Activated CD4-positive, alpha-beta T cell treated with anti-CD3 and anti-CD28 coated beads, Interleukin-2, amount 50 U/mL, for 24 hours (primary cell): ENCODE measurements around the gene ANGPTL2.

ENCODE experiments used
- DNase-seq, 2 donors: peaks; one replicate each; pipeline ENCODE4 v3.0.0-alpha.2; 2020; ENCODE audit warnings: low read depth in 1 of 2, low spot score in 1 of 2

The ANGPTL2 gene

GRCh38 chr9:127118597-127119319, 3.7 kb downstream of the ANGPTL2 start:
- no peak for DNase-seq

GRCh38 chr9:127117801-127118200, 4.6 kb downstream of the ANGPTL2 start:
- DNase-seq = no peak

GRCh38 chr9:127116957-127117356, 5.5 kb downstream of the ANGPTL2 start:
- no peak for DNase-seq

GRCh38 chr9:127116088-127116726, 6.2 kb downstream of the ANGPTL2 start:
- DNase-seq = no peak

- no peak for DNase-seq
These were observed 7.8 kb downstream of the ANGPTL2 start for GRCh38 chr9:127114606-127115005.

GRCh38 chr9:127113191-127113972, 9.1 kb downstream of the ANGPTL2 start:
- no peak for DNase-seq

GRCh38 chr9:127112735-127113161, 9.7 kb downstream of the ANGPTL2 start:
- DNase-seq = no peak

GRCh38 chr9:127112056-127112455, 10.4 kb downstream of the ANGPTL2 start:
- DNase-seq = no peak

GRCh38 chr9:127109212-127109711, 13.2 kb downstream of the ANGPTL2 start:
- DNase-seq = no peak

- no peak for DNase-seq
These were observed 14.2 kb downstream of the ANGPTL2 start for GRCh38 chr9:127107929-127108876.

GRCh38 chr9:127107171-127107928, 15.1 kb downstream of the ANGPTL2 start:
- DNase-seq = no peak

- no peak for DNase-seq
These were observed 16.0 kb downstream of the ANGPTL2 start for GRCh38 chr9:127106466-127106855.

GRCh38 chr9:127105805-127106465, 16.5 kb downstream of the ANGPTL2 start:
- DNase-seq = no peak

GRCh38 chr9:127104581-127105311, 17.7 kb downstream of the ANGPTL2 start:
- DNase-seq = no peak

GRCh38 chr9:127102788-127103187, 19.6 kb downstream of the ANGPTL2 start:
- DNase-seq = no peak

GRCh38 chr9:127102176-127102575, 20.3 kb downstream of the ANGPTL2 start:
- no peak for DNase-seq

- no peak for DNase-seq
These were observed 22.8 kb downstream of the ANGPTL2 start for GRCh38 chr9:127099664-127100063.

GRCh38 chr9:127098916-127099553, 23.4 kb downstream of the ANGPTL2 start:
- DNase-seq = no peak
